Measurements from ENCODE around the gene RHAG.
"Not testable (repeated sequence)": the region's sequence is repeated elsewhere in the genome, so short reads cannot be mapped to it uniquely, and the experiment has no call there.

- not testable (repeated sequence) for TF ChIP-seq YY1 (IDR thresholded peaks at IDR 0.05; ENCODE audit: insufficient read depth, insufficient read length); ZNF274 (IDR thresholded peaks at IDR 0.05; ENCODE audit: low read depth, low read length); SUZ12 (IDR thresholded peaks at IDR 0.05; ENCODE audit: extremely low read depth, insufficient read depth, insufficient read length)
These were observed 27.4 kb upstream of the RHAG start for GRCh38 chr6:49664054-49664453.
